SK-N-SH (cell line): ENCODE data around the gene MIPEP.

Experiments used
- CHD2 ChIP-seq: fragments of 150-350 bp; IDR thresholded peaks from 2 replicates; pipeline ENCODE4 v1.6.1; 2018; ENCODE audit warnings: low read length; ENCODE audit not compliant: partially characterized antibody
- CTCF ChIP-seq: fragments of 200-600 bp; sonication (generic); IDR thresholded peaks from 2 replicates; pipeline ENCODE4 v1.6.1; 2017; ENCODE audit warnings: antibody characterized with exemption, mild to moderate bottlenecking, moderate library complexity
- FOXM1 ChIP-seq: IDR thresholded peaks from 2 replicates; pipeline ENCODE4 v1.4.0; 2012; ENCODE audit warnings: low read depth, mild to moderate bottlenecking
- GABPA ChIP-seq: IDR thresholded peaks from 2 replicates; pipeline ENCODE4 v1.4.0; 2012; ENCODE audit warnings: low read depth, mild to moderate bottlenecking
- MAX ChIP-seq: IDR thresholded peaks from 2 replicates; pipeline ENCODE4 v1.4.0; 2012; ENCODE audit warnings: low read depth
- POLR2AphosphoS5 ChIP-seq: IDR thresholded peaks from 2 replicates; pipeline ENCODE4 v1.6.1; 2012; ENCODE audit warnings: low read depth, low read length
- RFX5 ChIP-seq: IDR thresholded peaks from 2 replicates; pipeline ENCODE4 v1.6.1; 2012; ENCODE audit warnings: mild to moderate bottlenecking, improper control_type of control experiment, low read length
- SMC3 ChIP-seq: IDR thresholded peaks from 2 replicates; pipeline ENCODE4 v1.6.1; 2012; ENCODE audit warnings: low read depth, low read length, improper control_type of control experiment
- USF1 ChIP-seq: IDR thresholded peaks from 2 replicates; pipeline ENCODE4 v1.4.0; 2012; ENCODE audit warnings: low read depth, borderline replicate concordance

- TF ChIP-seq CTCF (no peak), FOXM1 (no peak), CHD2 (no peak), USF1 (no peak), RFX5 (no peak), POLR2AphosphoS5 (no peak), SMC3 (no peak), GABPA (no peak), MAX (no peak)
These were observed 198.5 kb downstream of the MIPEP start for GRCh38 chr13:23690668-23691067.
